A549 treated with CpdA at 1 μM for 4 hours (cell line): ENCODE results near the gene CPNE5. TPM values are rescaled to one million over a fixed set of nuclear protein-coding genes. Genes with fewer than 3 reads are reported as not detected.

Experiments
- total RNA-seq: library from RNA; stranded (reverse); fragments of 200-300 nt; extraction: Qiagen RNA extraction; gene quantifications from 5 replicates; pipeline ENCODE4 v1.2.3, GENCODE V29; 2022; ENCODE audit warnings: low read depth

Gene CPNE5
- total RNA-seq, result 0.08 to 0.22 TPM (median 0.12 TPM) in 4 of 5 replicates, not detected in the other

GRCh38 chr6:36838896-36839748 lies at the start of gene CPNE5:
TSS of gene CPNE5 (minus strand) at chr6:36839444. CDS start at chr6:36839377, 67 bp downstream.

GRCh38 chr6:36885461-36886401 lies 46.5 kb upstream of the CPNE5 start, which contains the start of gene C6orf89:
TSS of gene C6orf89 (plus strand) at chr6:36885952. CDS start at chr6:36899445, 13,493 bp downstream.

GRCh38 chr6:36874443-36875249 lies 35.4 kb upstream of the CPNE5 start, which contains the start of gene PPIL1:
TSS of gene PPIL1 (minus strand) at chr6:36874803. CDS start at chr6:36874772, 31 bp downstream.

GRCh38 chr6:36697481-36697903 lies 141.8 kb downstream of the CPNE5 start, which contains the start of gene RAB44:
TSS of gene RAB44 (plus strand) at chr6:36697826. CDS start at chr6:36704236, 6,410 bp downstream.

Other genes starting within 250 kb of the CPNE5 start
- gene SRSF3, start 245.1 kb downstream of the CPNE5 start, total RNA-seq, result 482 to 699 TPM (median 516 TPM) in 5 replicates
- gene CDKN1A, start 160.7 kb downstream of the CPNE5 start, total RNA-seq, result 169 to 245 TPM (median 203 TPM) in 5 replicates
- gene RAB44, start 141.6 kb downstream of the CPNE5 start, total RNA-seq, result 0.03 to 0.06 TPM (median 0.05 TPM) in 3 of 5 replicates, not detected in the others
- gene PPIL1, start 35.4 kb upstream of the CPNE5 start, total RNA-seq, result 44.2 to 47.9 TPM (median 46.6 TPM) in 5 replicates
- 15.5 to 19.3 TPM (median 17.5 TPM) in 5 replicates for gene C6orf89, start 46.5 kb upstream of the CPNE5 start, total RNA-seq
- gene PI16, start 115.3 kb upstream of the CPNE5 start, total RNA-seq, result not detected in 5 replicates
- gene MTCH1, start 146.8 kb upstream of the CPNE5 start, total RNA-seq, result 112 to 139 TPM (median 133 TPM) in 5 replicates
- gene FGD2, start 166.2 kb upstream of the CPNE5 start, total RNA-seq, result not detected in 5 replicates